ENCODE results near the gene NR6A1.

NR6A1 gene

GRCh38 chr9:124482431-124483031 is 288.6 kb downstream of the NR6A1 start:
- DNase-seq = no peak

- DNase-seq = no peak
Observed at GRCh38 chr9:124481115-124481514, 290.0 kb downstream of the NR6A1 start.

DNA sequence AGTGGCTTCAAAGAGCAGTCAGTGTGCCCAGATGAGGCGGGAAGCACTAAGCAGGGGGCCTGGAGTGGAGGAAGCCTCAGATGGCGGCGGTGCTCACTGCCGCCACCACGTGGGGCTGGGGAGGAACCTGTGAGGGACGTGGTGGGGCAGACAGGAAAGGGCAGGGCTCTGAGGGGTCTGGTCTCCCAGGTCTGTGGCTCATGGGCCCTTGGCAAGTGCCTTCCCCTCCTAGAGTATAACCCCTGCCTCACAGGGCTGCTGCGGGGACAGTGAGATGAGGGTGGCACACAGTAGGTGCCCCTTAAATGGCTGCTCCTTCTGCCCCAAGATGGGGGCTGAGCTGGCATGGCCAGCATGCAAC is 290.5 kb downstream of the NR6A1 start:
- DNase-seq = peak; percentile 89

GRCh38 chr9:124479947-124480620 is 291.0 kb downstream of the NR6A1 start:
- DNase-seq = no peak

DNA sequence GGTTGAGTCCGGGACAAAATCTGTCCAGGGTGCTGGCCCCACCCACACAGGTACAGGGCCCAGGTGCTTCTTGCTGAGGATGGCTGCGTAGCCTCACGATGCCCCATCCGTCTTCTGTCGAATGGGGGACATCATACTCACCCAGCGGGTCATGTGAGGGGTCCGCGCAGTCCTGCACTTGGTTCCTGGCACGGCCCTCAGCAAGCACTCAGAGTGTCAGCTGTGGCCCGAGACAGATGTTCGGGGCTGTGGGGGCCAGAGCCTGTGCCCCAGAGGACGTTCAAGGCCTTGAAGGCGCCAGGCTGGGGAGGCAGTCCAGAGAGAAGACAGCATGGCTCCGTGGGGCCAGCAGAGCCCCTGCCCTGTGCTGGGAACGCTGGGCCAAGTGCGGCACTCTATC is 291.7 kb downstream of the NR6A1 start:
- no peak for DNase-seq

DNA sequence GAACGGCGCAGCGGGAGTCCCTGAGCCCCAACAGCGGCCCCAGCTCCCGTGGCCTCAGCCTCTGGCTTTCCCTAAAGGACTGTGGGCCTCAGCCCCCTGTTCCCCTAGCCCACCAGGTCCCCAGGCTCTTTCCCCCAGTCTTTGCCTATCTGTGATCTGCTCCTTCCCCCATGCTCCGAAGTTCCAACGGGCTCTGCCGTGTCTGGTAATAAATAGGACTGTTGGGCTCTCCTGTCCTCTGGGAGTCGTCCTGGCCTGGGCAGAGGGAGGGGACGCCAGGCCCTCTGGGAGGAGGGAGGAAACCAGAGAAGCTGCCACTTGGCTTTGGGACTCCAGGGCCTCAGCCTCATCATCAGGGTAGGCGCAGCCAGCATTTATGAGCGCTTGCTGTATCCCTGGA is 292.8 kb downstream of the NR6A1 start:
- DNase-seq = peak; percentile 77

- peak; percentile 73 for DNase-seq
Observed at GRCh38 chr9:124477648-124478285, 293.3 kb downstream of the NR6A1 start.

DNA sequence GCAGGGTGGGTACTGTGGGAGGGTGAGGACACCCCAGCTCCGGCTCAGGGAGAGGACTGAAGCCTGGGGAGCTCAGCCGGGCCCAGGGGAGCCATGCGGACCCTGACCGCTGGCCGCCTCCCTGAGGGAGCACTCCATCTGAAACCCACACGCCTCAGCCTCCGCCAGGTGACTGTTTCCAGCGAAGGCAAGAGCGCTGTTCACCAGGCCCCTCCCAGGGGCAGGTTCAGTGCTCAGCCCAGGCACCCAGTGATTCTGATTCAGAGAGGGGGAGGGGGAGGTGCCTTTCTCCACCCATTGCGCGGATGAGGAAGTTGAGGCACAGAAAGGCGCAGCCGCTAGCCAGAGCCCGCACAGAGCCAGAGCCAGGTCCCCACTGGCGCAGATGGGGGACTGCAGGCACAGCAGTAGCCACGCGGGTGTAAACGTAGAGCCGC is 293.9 kb downstream of the NR6A1 start:
- DNase-seq = peak; percentile 75

GRCh38 chr9:124475868-124476690 is 295.0 kb downstream of the NR6A1 start:
- DNase-seq = no peak

- no peak for DNase-seq
Observed at GRCh38 chr9:124475158-124475867, 295.8 kb downstream of the NR6A1 start.

DNA sequence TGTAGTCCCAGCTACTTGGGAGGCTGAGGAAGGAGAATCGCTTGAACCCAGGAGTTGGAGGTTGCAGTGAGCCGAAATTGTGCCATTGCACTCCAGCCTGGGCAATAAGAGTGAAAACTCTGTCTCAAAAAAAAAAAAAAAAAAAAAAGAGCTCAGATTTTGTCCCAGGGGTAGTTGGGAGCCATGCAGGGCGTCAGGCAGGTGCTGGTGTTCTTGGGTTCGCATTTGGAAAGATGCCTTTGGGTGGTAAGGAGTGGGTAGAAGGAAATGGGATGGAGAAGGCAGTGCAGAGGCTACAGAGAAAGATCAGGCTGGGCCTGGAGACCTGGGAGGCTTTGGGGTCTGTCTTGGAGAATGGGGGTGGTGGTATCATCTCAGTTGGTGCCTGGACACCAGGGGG is 297.0 kb downstream of the NR6A1 start:
- DNase-seq = no peak

DNA sequence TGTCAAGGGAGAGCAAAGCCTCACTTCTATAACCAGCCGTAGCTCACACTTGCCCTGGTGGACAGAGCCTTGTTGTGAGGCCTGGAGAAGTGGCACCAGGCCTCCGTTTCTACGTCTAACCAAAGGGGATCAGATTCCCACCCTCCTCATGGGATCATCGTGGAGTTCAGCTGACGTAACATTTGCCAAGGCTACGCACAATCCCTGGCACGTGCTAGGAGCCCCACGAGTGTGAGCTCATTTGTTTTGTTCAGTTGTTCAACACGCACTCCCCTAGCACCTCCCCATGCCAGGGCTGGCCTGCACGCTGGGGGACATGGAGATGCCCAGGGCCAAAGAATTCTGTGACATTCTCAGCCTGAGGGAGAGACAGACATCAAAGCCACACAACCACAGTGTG is 297.8 kb downstream of the NR6A1 start:
- no peak for DNase-seq

DNA sequence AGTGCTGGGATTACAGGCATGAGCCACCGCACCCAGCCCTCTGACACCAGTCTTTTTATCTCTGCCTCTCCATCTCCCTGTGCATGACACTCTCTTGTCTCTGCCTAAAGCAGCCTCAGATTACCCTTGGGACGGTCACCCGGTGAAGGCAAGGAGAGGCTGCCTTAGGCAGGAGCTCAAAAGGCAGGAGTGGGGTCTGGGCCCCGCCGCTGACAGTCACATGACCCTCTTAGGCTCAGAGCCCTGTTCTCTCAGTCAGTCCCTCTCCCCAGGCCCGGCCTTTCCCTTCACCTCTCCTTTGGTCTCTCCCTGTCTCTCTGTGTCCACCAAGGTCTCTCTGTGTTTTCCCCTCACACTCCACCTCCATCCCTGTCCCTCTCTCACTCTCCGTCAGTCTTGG is 298.3 kb downstream of the NR6A1 start:
- no peak for DNase-seq

DNA sequence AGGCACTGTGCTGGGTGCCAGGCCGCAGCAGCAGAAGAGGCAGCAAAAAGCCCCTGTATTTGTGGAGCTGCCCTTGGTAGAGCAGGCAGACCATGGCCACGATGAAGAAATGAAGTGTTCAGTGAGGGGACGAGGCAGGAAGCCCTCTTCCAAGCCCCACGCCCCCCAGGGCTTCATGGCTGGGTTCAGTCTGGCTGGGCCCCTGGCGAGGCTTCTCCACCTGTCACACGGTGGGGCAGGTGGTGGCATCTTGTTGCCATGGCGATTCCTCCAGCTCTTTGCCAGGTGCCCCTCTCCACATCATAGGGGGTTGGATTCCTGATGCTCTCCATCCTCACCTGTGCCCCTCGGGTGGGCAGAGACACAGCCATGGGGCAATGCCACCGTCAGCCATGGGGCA is 299.4 kb downstream of the NR6A1 start:
- no peak for DNase-seq

DNA sequence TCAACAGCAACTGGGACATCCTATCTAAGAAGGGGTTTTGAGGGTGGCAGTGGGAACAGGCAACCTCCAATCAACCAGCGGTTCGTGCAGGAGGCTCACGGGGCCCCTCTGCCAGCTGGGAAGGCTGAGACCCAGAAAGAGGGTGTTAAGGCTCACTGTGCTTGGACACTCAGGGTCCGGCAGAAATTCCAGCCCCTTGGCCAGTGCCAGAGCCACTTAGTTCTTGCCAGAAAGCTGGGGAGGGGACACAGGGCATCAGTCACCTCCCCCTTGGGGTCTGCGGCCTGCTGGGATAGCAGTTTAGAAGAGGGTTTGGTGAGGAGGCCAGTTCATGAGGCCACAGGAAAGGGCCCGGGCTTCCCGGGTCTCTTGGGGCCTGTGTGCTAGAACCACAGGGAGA is 300.4 kb downstream of the NR6A1 start:
- no peak for DNase-seq

DNA sequence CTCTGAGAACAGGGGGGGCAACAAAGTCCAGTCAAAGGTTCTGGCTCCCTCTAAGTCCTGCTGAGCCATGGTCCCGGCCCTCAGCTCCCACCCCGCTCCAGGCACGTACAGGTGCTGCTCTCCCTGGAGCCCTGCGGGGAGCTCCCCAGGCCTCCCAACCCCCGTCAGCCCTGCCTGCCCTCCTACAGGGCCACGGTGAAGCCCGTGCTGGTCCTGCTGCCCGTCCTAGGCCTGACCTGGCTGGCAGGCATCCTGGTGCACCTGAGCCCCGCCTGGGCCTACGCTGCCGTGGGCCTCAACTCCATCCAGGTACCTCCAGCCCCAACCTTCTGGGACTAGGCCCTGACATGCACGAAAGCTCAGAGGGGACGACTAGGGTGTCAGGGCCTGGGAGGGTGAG is 300.8 kb downstream of the NR6A1 start:
- no peak for DNase-seq

- DNase-seq = no peak
Observed at GRCh38 chr9:124469011-124469832, 301.9 kb downstream of the NR6A1 start.

DNA sequence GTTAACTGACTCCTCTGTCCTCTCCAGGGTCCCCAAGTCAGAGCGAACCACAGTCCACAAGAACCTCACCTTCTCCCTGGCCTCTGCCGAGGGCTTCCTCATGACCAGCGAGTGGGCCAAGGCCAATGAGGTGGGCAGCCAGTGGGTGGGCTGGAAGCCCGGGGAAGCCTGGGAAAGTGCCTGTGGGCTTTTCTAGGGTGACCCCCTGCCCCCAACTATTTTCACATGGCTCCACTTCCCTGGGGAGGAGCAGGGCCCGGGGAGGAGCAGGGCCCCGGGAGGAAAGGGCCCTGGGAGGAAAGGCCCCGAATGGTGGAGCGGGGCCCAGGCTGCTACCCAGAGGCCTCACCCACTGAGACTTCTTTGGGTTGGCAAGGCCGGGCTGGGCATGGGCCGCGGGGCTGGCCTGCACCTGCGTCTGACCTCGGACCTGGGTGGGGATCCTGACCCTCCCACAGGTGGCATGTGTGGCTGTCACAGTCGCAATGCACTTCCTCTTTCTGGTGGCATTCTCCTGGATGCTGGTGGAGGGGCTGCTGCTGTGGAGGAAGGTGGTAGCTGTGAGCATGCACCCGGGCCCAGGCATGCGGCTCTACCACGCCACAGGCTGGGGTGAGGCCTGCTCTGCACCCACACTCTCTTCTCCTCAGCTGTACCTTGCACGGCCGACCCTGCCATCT is 302.9 kb downstream of the NR6A1 start:
- no peak for DNase-seq

- no peak for DNase-seq
Observed at GRCh38 chr9:124467410-124468060, 303.6 kb downstream of the NR6A1 start.
